ENCODE measurements around the gene LPO. TPM values are rescaled to one million over a fixed set of nuclear protein-coding genes. Genes with fewer than 3 reads are reported as not detected.

Gene LPO
- total and polyA plus RNA-seq, 2 donors (not counting 3 experiments of a cell fraction or from before 2014, with no cell fraction given), result not detected

GRCh38 chr17:58276423-58276822 lies 38.0 kb downstream of the LPO start:
- dilution Hi-C loops (cut with MboI; ENCODE audit: extremely low pct_ligation_motif_present, low sequenced_read_pairs) (no loop called here), intact Hi-C loops (cut with micrococcal nuclease) (no loop called here)

More at GRCh38 chr17:58276423-58276822, 38.0 kb downstream of the LPO start:
- H3K9me3 ChIP-seq (replicated peaks; ENCODE audit: control insufficient read depth, insufficient read depth, low read length), result no peaks in the 10 kb centered on the region
- H3K79me2 ChIP-seq (ENCODE audit: control insufficient read depth, insufficient read depth, low read length), result no peaks in the 10 kb centered on the region
- ChIA-PET CTCF (interaction anchor here (1.2 to 1.6 kb wide), 2 partner anchors 10 to 21 kb away, joined by 4 to 5 read pairs; no protein-coding TSS in a partner anchor), POLR2A (no interaction called here)
- DNase-seq (ENCODE audit: low read depth, low spot score) (no peak), FAIRE-seq (no peak)
- H4K20me1 ChIP-seq (replicated peaks; ENCODE audit: control insufficient read depth, extremely low read depth, insufficient read depth, low read length), result no peaks in the 10 kb centered on the region
- peaks cover 2 to 8% of the 10 kb centered on the region in 2 experiments for H3K27me3 ChIP-seq (ENCODE audit: control insufficient read depth in 2 of 2, insufficient read depth in 2 of 2, low read length in 2 of 2)
- H3K4me3 ChIP-seq (replicated peaks in 1 of 3; ENCODE audit: insufficient read depth in 1 of 3, low read depth in 1 of 3, low read length in 3 of 3), result no peak overlapping the region
- H3K27ac ChIP-seq (ENCODE audit: insufficient read depth, low read depth, low read length), result no peak overlapping the region
- H3K4me2 ChIP-seq (ENCODE audit: insufficient read depth, low read length), result no peak overlapping the region
- TF ChIP-seq EZH2 (IDR thresholded peaks at IDR 0.05; ENCODE audit: borderline replicate concordance, low read depth, low read length, severe bottlenecking) (no peak), MAX (IDR thresholded peaks at IDR 0.05; ENCODE audit: insufficient read depth, insufficient read length) (no peak), POLR2A (IDR thresholded peaks at IDR 0.05; ENCODE audit: low read depth, low read length) (no peak), POLR2AphosphoS5 (IDR thresholded peaks at IDR 0.05; ENCODE audit: insufficient read depth, low read depth, low read length) (no peak), MYC (IDR thresholded peaks at IDR 0.05; ENCODE audit: low read depth, low read length) (no peak), GATA2 (IDR thresholded peaks at IDR 0.05; ENCODE audit: insufficient read depth, insufficient read length, low read depth, low read length) (no peak), FOS (IDR thresholded peaks at IDR 0.05; ENCODE audit: borderline replicate concordance, insufficient read depth, low read length) (no peak), CTCF (IDR thresholded peaks at IDR 0.05; ENCODE audit: extremely low read depth in 1 of 2, insufficient read depth in 1 of 2, low read depth in 1 of 2, low read length in 2 of 2) (no peak), JUN (IDR thresholded peaks at IDR 0.05; ENCODE audit: borderline replicate concordance, insufficient read depth, insufficient read length, low read depth) (no peak)
- no peaks in the 10 kb centered on the region for H3K9me1 ChIP-seq (replicated peaks; ENCODE audit: control insufficient read depth, extremely low read depth, insufficient read depth, low read length)
- no peak overlapping the region for H3K9ac ChIP-seq (replicated peaks; ENCODE audit: extremely low read depth, insufficient read depth, low read length)
- H3K36me3 ChIP-seq (ENCODE audit: control insufficient read depth in 2 of 2, extremely low read depth in 1 of 2, insufficient read depth in 2 of 2, low read length in 2 of 2), result no peaks in the 10 kb centered on the region
- no peak overlapping the region for H2AFZ ChIP-seq (ENCODE audit: low read depth, low read length)
- no peaks in the 10 kb centered on the region for H3K4me1 ChIP-seq (ENCODE audit: control insufficient read depth, extremely low read depth, insufficient read depth, low read length)
- no TSS peak for BruUV-seq (replicated peaks)

Measured in endothelial cell of umbilical vein (primary cell).